ENCODE results near the gene PLCB4. TPM values are rescaled to one million over a fixed set of nuclear protein-coding genes. Genes with fewer than 3 reads are reported as not detected.

Gene PLCB4
- total and polyA plus RNA-seq, 2 experiments from 2014 or later = 6.5 to 16.1 TPM

DNA sequence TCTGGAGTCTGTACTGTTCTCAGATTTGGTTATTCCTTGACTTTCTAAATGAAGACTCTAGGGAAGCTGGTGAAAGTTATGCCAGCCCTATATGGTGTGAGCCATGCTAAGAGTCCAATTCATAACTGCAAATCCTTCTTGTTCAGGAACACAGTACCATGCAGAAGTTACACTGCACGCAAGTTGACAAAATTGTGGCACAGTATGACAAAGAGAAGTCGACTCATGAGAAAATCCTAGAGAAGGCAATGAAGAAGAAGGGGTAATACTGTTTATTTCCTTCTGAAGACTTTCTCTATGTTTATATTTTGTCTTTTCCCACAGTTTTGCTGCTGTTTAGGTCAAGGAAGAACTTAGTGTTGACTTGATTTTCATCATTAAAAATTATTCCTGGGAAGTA is 384.3 kb downstream of the PLCB4 start (continued):
- TF ChIP-seq, protein P1, sequence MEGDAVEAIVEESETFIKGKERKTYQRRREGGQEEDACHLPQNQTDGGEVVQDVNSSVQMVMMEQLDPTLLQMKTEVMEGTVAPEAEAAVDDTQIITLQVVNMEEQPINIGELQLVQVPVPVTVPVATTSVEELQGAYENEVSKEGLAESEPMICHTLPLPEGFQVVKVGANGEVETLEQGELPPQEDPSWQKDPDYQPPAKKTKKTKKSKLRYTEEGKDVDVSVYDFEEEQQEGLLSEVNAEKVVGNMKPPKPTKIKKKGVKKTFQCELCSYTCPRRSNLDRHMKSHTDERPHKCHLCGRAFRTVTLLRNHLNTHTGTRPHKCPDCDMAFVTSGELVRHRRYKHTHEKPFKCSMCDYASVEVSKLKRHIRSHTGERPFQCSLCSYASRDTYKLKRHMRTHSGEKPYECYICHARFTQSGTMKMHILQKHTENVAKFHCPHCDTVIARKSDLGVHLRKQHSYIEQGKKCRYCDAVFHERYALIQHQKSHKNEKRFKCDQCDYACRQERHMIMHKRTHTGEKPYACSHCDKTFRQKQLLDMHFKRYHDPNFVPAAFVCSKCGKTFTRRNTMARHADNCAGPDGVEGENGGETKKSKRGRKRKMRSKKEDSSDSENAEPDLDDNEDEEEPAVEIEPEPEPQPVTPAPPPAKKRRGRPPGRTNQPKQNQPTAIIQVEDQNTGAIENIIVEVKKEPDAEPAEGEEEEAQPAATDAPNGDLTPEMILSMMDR (conservative IDR thresholded peaks at IDR 0.05; ENCODE audit: low read depth in 2 of 2) = no peak
- no peak for TF ChIP-seq EZH2phosphoT487 (IDR thresholded peaks at IDR 0.05; ENCODE audit: unreplicated experiment)
- TF ChIP-seq EZH2 (IDR thresholded peaks at IDR 0.05; ENCODE audit: low read depth, unreplicated experiment) = no peak
- no peak for TF ChIP-seq ZNF114 (CRISPR knock-in tag; IDR thresholded peaks at IDR 0.05)
- no peak for TF ChIP-seq CREB1 (CRISPR knock-in tag; IDR thresholded peaks at IDR 0.05; ENCODE audit: low read depth)
- TF ChIP-seq ZNF331 (CRISPR knock-in tag; IDR thresholded peaks at IDR 0.05; ENCODE audit: low read depth) = no peak

DNA sequence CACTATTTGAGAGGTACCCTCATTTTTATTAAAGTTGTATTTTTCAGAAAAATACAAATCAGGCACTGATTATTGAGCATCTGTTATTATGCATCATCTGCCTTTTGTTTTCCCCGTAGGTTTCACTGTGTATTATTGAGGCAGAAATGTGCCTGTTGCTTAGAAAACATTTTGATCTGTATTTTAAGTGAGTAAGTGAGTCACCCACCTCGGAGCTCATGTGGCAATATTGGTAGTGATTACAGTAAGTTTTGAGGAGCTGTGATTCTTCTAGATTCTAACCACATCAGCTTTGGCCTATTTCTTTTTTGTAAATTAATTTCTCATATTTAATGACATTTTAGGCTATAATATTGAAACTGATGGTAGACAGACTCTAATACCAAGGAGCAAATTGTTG is 385.9 kb downstream of the PLCB4 start:
- H2AFZ ChIP-seq = no peak overlapping the region
- H3K27ac ChIP-seq (ENCODE audit: low read depth) = no peak overlapping the region
- Mint-ChIP-seq H3K36me3 (ENCODE audit: low read depth) (0 out of 3 replicates have a peak, but pooled peaks cover 6% of the 10 kb centered on the region), H3K9me3 (no peaks in the 10 kb centered on the region), H3K4me1 (no peaks in the 10 kb centered on the region), H3K27ac (no peak overlapping the region), H3K27me3 (ENCODE audit: insufficient read depth, low read depth, poor library complexity) (no peaks in the 10 kb centered on the region), H3K4me3 (no peak overlapping the region)
- no peaks in the 10 kb centered on the region for H3K27me3 ChIP-seq (ENCODE audit: insufficient read depth)
- no peak overlapping the region for H3K4me2 ChIP-seq
- H3K79me2 ChIP-seq (replicated peaks; ENCODE audit: insufficient read depth) = no peaks in the 10 kb centered on the region
- ATAC-seq (no peak), DNase-seq (ENCODE audit: low spot score) (no peak)
- H3F3A ChIP-seq (replicated peaks; ENCODE audit: low read depth) = no peaks in the 10 kb centered on the region
- H4K20me1 ChIP-seq (replicated peaks; ENCODE audit: insufficient read depth) = no peaks in the 10 kb centered on the region
- no peak overlapping the region for H3K4me3 ChIP-seq
- H3K4me1 ChIP-seq (ENCODE audit: insufficient read depth) = no peaks in the 10 kb centered on the region
- H3K36me3 ChIP-seq (ENCODE audit: insufficient read depth) = no peaks in the 10 kb centered on the region
- TF ChIP-seq REST (IDR thresholded peaks at IDR 0.05; ENCODE audit: unreplicated experiment) (no peak), ZNF462 (CRISPR knock-in tag; IDR thresholded peaks at IDR 0.05) (no peak)
- no peaks in the 10 kb centered on the region for H3K9me2 ChIP-seq (ENCODE audit: insufficient read depth)

Measured in GM23338 (cell line).